DND-41 (cell line): ENCODE results near the gene COQ8B.

Experiments
- CTCF ChIP-seq: IDR thresholded peaks from 2 replicates; pipeline ENCODE4 v1.5.1; 2012; ENCODE audit warnings: borderline replicate concordance, low read length, moderate library complexity, mild to moderate bottlenecking; ENCODE audit not compliant: poor library complexity, severe bottlenecking; ENCODE audit errors: extremely low read depth
- EZH2 ChIP-seq: IDR thresholded peaks from 3 replicates; pipeline ENCODE4 v1.6.1; 2012; ENCODE audit warnings: borderline replicate concordance, low read depth, mild to moderate bottlenecking, moderate library complexity, low read length, inconsistent platforms; ENCODE audit not compliant: severe bottlenecking

GRCh38 chr19:40716482-40717324, at the start of gene COQ8B, which contains the start of gene ITPKC:
- peak; percentile 24 for TF ChIP-seq CTCF
- TF ChIP-seq EZH2: no peak
